Type B pancreatic cell (in vitro differentiated cells): ENCODE measurements around the gene DUSP28. TPM values are rescaled to one million over a fixed set of nuclear protein-coding genes. Genes with fewer than 3 reads are reported as not detected.

Source experiments
- DNase-seq: peaks from one replicate; pipeline ENCODE4 v3.0.0; 2021; ENCODE audit warnings: mixed read lengths; ENCODE audit not compliant: unreplicated experiment; ENCODE audit errors: extremely low spot score
- H3K27ac Mint-ChIP-seq: 2 replicates; pipeline ENCODE4 v1.8.0; 2021; ENCODE audit warnings: mild to moderate bottlenecking, mixed read lengths
- H3K27me3 Mint-ChIP-seq: 2 replicates; pipeline ENCODE4 v1.8.0; 2021; ENCODE audit warnings: mixed read lengths
- H3K36me3 Mint-ChIP-seq: 2 replicates; pipeline ENCODE4 v1.8.0; 2021; ENCODE audit warnings: mixed read lengths
- H3K4me1 Mint-ChIP-seq: one replicate; pipeline ENCODE4 v1.8.0; 2021; ENCODE audit warnings: mixed read lengths; ENCODE audit not compliant: unreplicated experiment
- H3K4me3 Mint-ChIP-seq: 2 replicates; pipeline ENCODE4 v1.8.0; 2021; ENCODE audit warnings: mild to moderate bottlenecking, mixed read lengths
- H3K9me3 Mint-ChIP-seq: 2 replicates; pipeline ENCODE4 v1.8.0; 2021; ENCODE audit warnings: mixed read lengths
- CTCF ChIP-seq: fragments of 200-600 bp; sonication (generic); conservative IDR thresholded peaks from 2 replicates; pipeline ENCODE4 v1.5.0; 2021; ENCODE audit warnings: antibody characterized with exemption, mild to moderate bottlenecking
- total RNA-seq: library from RNA; stranded (reverse); gene quantifications from 2 replicates; pipeline ENCODE4 v1.2.1, GENCODE V29; 2021; ENCODE audit warnings: low replicate concordance

The DUSP28 gene
- total RNA-seq, 1 donor from 2014 or later = 4.3 TPM

- peaks cover 39% of the 10 kb centered on the region for H3K4me1 Mint-ChIP-seq
- peaks cover 25% of the 10 kb centered on the region for H3K36me3 Mint-ChIP-seq
- H3K27ac Mint-ChIP-seq = no peak overlapping the region
- DNase-seq = no peak
- no peak for TF ChIP-seq CTCF
- H3K27me3 Mint-ChIP-seq = no peaks in the 10 kb centered on the region
- no peak overlapping the region for H3K4me3 Mint-ChIP-seq
- H3K9me3 Mint-ChIP-seq = no peaks in the 10 kb centered on the region
Observed at GRCh38 chr2:240583774-240584173, 23.6 kb downstream of the DUSP28 start.

GRCh38 chr2:240584486-240585031 is 24.4 kb downstream of the DUSP28 start:
- H3K36me3 Mint-ChIP-seq = peaks cover 25% of the 10 kb centered on the region
- no peak for DNase-seq

GRCh38 chr2:240585101-240585500 is 24.9 kb downstream of the DUSP28 start:
- Mint-ChIP-seq H3K4me3 (peak overlapping the region; percentile 98), H3K9me3 (no peaks in the 10 kb centered on the region), H3K27me3 (no peaks in the 10 kb centered on the region), H3K4me1 (peaks cover 36% of the 10 kb centered on the region), H3K27ac (peak overlapping the region; percentile 48), H3K36me3 (peaks cover 25% of the 10 kb centered on the region)
- DNase-seq = no peak
- no peak for TF ChIP-seq CTCF

More at GRCh38 chr2:240584486-240585031, 24.4 kb downstream of the DUSP28 start:
- Mint-ChIP-seq H3K27me3 (no peaks in the 10 kb centered on the region), H3K9me3 (no peaks in the 10 kb centered on the region), H3K27ac (no peak overlapping the region), H3K4me3 (peak overlapping the region; percentile 98), H3K4me1 (peaks cover 41% of the 10 kb centered on the region)
- no peak for TF ChIP-seq CTCF

- Mint-ChIP-seq H3K27ac (peak overlapping the region; percentile 94), H3K27me3 (no peaks in the 10 kb centered on the region), H3K4me3 (peak overlapping the region; percentile 98), H3K4me1 (peaks cover 30% of the 10 kb centered on the region), H3K9me3 (no peaks in the 10 kb centered on the region), H3K36me3 (peaks cover 18% of the 10 kb centered on the region)
- no peak for TF ChIP-seq CTCF
- DNase-seq = no peak
Observed at GRCh38 chr2:240585681-240586197, 25.6 kb downstream of the DUSP28 start.

- TF ChIP-seq CTCF = no peak
- no peaks in the 10 kb centered on the region for H3K9me3 Mint-ChIP-seq
- H3K4me3 Mint-ChIP-seq = peak within 1 kb of the TSS; percentile 98
- H3K36me3 Mint-ChIP-seq = peaks cover 15% of the 10 kb centered on the region
- H3K4me1 Mint-ChIP-seq = peaks cover 28% of the 10 kb centered on the region
- DNase-seq = peak; percentile 97
- no peaks in the 10 kb centered on the region for H3K27me3 Mint-ChIP-seq
- H3K27ac Mint-ChIP-seq = peak within 1 kb of the TSS; percentile 94
Observed at GRCh38 chr2:240586198-240586918, 26.2 kb downstream of the DUSP28 start, which contains the start of gene CAPN10. Gene CAPN10, plus strand, starts transcription at chr2:240586734. Its CDS starts 178 bp downstream, at chr2:240586912.
